ENCODE results near the gene PIWIL4.
"Not testable (repeated sequence)": the region's sequence is repeated elsewhere in the genome, so short reads cannot be mapped to it uniquely, and the experiment has no call there.

PIWIL4 gene

DNA sequence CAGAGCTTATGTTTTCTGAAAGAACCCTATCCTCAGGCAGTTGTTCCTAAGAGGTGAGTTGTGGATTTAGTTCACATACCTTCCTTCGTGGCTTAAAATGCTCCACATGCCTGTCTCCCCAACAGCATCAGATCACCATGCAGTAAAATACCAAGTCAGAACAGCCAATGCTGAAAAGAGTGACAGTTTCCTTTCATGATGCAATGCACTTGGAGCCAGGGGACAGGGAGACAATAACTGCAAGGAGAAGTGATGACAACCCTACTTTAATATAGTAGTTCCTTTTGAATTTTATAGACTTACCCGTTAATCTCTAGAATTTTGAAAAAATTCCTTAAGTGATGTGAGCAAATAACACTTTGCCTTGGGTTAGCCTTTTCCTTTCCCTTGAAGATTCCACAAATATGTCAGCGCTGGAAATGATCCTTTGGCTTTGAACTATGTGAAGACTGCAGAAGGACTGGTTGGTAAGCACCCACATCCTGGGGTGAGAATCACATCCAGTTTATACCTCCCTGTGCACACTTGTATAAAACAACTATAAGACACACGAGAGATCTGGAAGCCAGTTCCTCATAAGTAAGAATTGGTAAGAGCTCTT lies 71.2 kb downstream of the PIWIL4 start:
- no peak for DNase-seq (ENCODE audit: low spot score)

DNA sequence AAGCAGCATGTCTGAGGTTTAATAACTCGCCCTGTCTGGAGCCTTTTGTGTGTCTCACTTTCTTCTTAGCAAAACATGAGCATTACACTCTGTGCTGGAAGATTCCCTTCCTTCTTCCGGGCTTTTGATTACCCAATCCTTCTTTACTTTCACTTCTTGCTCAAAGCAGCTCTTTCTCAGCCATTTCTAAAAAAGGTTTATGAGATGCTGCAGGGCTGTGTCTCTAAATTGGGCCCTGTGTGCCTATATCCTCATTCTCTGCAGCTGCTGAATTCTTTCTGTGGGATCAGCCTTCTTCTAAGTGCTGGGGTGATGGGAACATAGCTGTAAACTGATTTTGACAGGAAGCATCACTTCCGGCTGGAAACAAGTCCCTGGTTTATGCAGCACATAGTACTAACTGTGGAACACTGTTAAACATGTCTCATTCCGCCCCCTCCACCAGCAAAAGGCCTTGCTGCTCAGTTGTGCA lies 71.8 kb downstream of the PIWIL4 start:
- no peak for DNase-seq (ENCODE audit: low spot score)

- no peak for DNase-seq (ENCODE audit: low spot score)
Observed at GRCh38 chr11:94639901-94640721, 72.9 kb downstream of the PIWIL4 start.

GRCh38 chr11:94641167-94641761 lies 74.1 kb downstream of the PIWIL4 start:
- DNase-seq (ENCODE audit: low spot score), result no peak

DNA sequence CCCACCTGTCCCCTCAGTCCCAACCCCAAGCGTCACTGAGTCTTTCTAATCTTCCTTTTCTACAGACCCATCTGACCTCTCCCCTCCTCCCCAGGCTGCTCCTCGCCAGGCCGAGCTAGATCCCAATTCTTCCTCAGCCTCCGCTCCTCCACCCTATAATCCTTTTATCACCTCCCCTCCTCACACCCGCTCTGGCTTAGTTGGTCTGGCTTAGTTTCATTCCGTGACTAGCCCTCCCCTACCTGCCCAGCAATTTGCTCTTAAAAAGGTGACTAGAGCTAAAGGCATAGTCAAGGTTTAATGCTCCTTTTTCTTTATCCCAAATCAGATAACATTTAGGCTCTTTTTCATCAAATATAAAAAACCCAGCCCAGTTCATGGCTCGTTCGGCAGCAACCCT lies 76.0 kb downstream of the PIWIL4 start:
- not testable (repeated sequence) for DNase-seq (ENCODE audit: low spot score)

GRCh38 chr11:94647926-94648325 lies 80.8 kb downstream of the PIWIL4 start:
- DNase-seq (ENCODE audit: low spot score), result no peak

DNA sequence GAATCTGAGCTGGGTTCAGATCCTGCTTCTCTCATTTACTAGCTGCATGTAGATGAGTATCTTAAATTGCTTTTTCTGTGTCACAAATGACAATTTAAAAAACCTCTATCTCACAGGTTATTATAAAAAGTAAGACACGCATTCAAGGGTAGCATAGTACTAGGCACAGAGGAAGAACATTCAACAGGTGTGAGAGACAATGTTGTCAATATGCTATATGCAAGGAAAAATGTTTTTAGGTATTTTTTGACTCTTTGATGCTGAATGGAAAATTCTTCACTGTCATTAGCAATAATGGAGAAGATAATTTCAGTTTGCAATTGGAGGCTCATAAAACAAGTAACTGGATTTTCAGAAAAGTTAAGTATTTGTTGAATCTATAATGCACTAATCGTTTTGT lies 81.6 kb downstream of the PIWIL4 start:
- DNase-seq (ENCODE audit: low spot score), result no peak

- DNase-seq (ENCODE audit: low spot score), result no peak
Observed at GRCh38 chr11:94649254-94649653, 82.1 kb downstream of the PIWIL4 start.

DNA sequence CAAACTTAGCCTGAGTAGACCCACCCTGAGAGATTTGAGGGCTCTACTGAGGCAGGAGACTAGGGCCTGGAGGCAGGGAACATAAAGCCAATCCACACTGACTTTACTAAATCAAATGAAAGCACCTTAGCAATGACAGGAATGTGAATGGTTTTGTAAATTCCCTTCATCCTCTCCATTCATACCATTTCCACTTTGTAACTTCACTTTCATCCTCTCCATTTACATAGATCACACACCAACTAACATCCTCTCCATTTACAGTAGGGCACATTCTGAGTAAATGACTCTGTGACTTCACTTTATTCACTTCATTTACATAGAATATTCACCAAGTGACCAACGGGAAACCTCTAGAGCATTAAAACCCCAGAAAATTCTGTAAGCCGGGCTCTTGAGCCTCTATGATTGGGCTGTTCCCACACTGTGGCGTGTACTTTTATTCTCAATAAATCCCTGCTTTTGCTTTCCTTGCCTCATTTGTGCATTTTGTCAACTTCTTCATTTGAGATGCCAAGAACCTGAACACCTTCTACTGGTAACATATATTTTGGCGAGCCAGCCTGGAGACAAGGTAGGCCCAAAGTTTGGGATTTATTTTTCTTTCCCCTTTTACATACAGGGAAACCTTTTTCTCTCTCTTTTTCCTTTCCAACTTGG lies 82.9 kb downstream of the PIWIL4 start:
- no peak for DNase-seq (ENCODE audit: low spot score)

- no peak for DNase-seq (ENCODE audit: low spot score)
Observed at GRCh38 chr11:94650756-94651155, 83.6 kb downstream of the PIWIL4 start.

DNA sequence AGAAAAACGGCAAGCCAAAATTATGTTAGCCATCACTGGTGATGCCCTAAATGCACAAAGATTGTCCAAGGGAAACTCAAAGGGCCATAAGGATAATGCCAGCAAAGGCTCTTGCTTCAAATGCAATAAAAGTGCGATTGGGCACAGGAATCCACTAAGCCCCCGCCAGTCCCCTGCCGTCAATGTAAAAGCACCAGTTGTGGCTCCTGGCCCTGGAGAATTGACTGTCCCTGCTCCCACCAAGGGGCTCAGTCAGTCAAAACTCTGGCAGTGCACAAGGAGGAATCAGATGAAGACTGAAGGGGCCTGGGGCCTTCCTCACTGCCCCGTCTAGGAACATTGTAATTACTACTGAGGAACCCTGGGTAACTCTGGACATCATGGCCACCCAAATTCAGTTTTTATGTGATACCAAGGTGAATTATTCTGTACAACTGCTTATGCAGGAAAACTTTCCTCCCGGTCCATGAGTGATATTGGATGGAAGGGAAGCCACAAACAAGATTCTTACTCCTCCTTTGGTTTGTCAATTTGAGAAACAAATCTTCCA lies 85.6 kb downstream of the PIWIL4 start:
- DNase-seq (ENCODE audit: low spot score), result no peak

- no peak for DNase-seq (ENCODE audit: low spot score)
Observed at GRCh38 chr11:94653561-94653960, 86.4 kb downstream of the PIWIL4 start.

DNA sequence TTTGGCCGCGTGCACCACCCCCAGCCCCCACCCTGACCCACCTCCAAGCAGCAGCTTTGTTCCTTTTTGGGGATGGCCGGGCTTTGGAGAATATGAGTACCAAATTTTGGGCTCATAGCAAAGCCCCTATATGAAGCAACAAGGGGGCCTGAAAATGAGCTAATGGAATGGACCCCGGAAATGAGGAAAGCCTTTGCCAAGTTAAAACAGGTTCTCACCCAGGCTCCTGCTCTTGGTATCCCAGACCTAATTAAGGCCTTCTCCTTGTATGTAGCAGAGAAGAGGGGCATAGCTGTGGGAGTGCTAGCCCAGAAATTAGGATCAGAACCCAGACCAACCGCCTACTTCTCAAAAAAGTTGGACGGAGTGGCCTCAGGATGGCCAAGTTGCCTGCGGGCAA lies 87.0 kb downstream of the PIWIL4 start:
- DNase-seq (ENCODE audit: low spot score), result no peak

- no peak for DNase-seq (ENCODE audit: low spot score)
Observed at GRCh38 chr11:94655291-94655690, 88.1 kb downstream of the PIWIL4 start.

- DNase-seq (ENCODE audit: low spot score), result no peak
Observed at GRCh38 chr11:94655956-94656355, 88.8 kb downstream of the PIWIL4 start.

DNA sequence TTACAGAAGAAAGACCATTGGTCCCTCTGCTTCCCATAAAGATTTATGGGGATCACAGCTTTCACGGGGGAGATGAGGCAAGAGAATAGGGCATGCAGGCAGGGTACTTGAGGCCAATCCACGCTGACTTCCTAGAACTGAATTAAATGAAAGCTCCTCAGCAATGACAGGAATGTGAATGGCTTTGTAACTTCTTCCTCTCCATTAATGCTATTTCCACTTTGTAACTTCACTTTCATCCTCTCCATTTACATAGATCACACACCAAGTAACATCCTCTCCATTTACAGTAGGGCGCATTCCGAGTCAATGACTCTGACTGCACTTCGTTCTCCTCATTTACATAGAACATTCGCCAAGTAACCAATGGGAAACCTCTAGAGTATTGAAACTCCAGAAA lies 89.8 kb downstream of the PIWIL4 start:
- no peak for DNase-seq (ENCODE audit: low spot score)

DNA sequence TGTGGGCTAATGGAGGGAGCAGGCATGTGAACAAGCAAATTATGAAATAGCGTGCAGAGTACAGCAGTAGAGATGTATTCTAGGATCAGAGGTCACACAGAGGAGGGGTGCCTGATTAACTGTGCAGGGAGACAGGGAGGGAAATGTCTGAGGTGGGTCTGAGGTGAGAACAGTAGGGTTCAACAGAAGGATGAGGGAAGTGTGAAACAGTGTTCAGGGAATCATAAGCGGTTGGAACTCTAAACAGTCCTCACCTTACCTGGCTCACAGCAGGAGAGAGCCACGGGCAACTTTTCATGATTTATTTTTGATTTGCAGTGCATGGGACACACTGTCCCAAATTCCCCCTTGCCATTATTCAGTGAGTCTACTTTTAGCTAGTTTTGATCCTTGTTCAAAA lies 90.5 kb downstream of the PIWIL4 start:
- DNase-seq (ENCODE audit: low spot score), result no peak

GRCh38 chr11:94658386-94658785 lies 91.2 kb downstream of the PIWIL4 start:
- DNase-seq (ENCODE audit: low spot score), result no peak

GRCh38 chr11:94658888-94659287 lies 91.7 kb downstream of the PIWIL4 start:
- DNase-seq (ENCODE audit: low spot score), result no peak

GRCh38 chr11:94661444-94661843 lies 94.3 kb downstream of the PIWIL4 start:
- DNase-seq (ENCODE audit: low spot score), result no peak

DNA sequence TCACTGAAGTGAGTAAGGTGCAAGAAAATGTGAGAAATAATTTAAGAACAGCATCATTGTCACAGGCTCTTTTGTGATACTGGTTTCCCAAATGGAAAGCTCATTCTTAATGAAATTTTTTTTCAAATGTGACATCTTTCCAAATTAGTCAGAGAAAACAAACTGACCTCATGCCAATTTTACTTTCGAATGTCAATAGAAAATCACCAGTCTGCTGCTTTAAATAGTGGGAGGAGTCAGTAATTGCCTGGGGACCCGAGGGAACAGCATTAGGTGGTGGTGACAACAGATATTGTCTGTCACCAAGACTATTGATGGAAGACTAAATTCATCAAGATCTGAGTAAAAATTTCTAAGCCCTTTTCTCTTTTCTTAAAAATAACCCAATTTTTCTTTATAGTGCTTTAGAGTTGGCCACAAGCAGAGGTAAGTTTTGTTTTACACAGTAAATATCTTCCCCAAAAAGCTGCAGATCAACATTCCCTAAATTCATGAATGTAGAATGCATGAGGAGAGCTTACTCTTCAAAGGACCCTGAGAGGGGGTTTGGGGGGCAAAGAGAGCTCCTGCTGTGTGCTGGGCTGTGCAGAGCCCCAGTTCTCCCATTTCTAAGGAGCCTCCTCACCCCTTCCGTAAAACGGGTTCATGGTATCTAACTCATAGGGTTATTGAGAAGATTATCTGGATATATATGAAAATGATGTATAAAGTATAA lies 95.1 kb downstream of the PIWIL4 start:
- DNase-seq (ENCODE audit: low spot score), result no peak
